ENCODE measurements around the gene TMEM217. TPM values are rescaled to one million over a fixed set of nuclear protein-coding genes. Genes with fewer than 3 reads are reported as not detected.
A peak's percentile ranks its signal among the peaks of the same experiment; 100 is the strongest.

TMEM217 gene
- total RNA-seq, 4 donors from 2014 or later: 0.41 to 1.4 (median 1.1) TPM; not detected in 1

GRCh38 chr6:37218511-37218910 lies 39.4 kb downstream of the TMEM217 start:
- no peak for DNase-seq
- in situ Hi-C loops (cut with MboI; ENCODE audit: low pct_ligation_motif_present in 1 of 4, low pct_unique_long_range_greater_than_20kb in 1 of 4, low sequenced_read_pairs in 3 of 4) (loop anchor here (10.0 to 25.0 kb wide), 3 partner anchors 331 to 456 kb away; partner anchors contain the start of gene C6orf89 (in 4 of the 4)), intact Hi-C loops (cut with DNase I; ENCODE audit: low total_unique reads) (loop anchor here (10.0 kb wide), 1 partner anchor 334 kb away; the partner anchor contains the start of gene C6orf89)
- TF ChIP-seq CTCF (IDR thresholded peaks at IDR 0.05) (no peak), POLR2AphosphoS5 (IDR thresholded peaks at IDR 0.05) (no peak), EP300 (IDR thresholded peaks at IDR 0.05; ENCODE audit: low read depth) (no peak), POLR2A (IDR thresholded peaks at IDR 0.05) (no peak)
- Histone ChIP-seq H3K4me3 (no peak overlapping the region), H3K36me3 (no peaks in the 10 kb centered on the region), H3K27ac (no peak overlapping the region), H3K27me3 (no peaks in the 10 kb centered on the region), H3K9me3 (no peaks in the 10 kb centered on the region), H3K4me1 (peaks cover 0 to 15% (median 10%) of the 10 kb centered on the region in 4 donors)
- WGBS, 2 donors (ENCODE audit: low coverage in 1 of 2): 83% methylated on average over 1 to 8 of the region's 8 CpGs

- in situ Hi-C loops (cut with MboI; ENCODE audit: low pct_ligation_motif_present in 1 of 4, low pct_unique_long_range_greater_than_20kb in 1 of 4, low sequenced_read_pairs in 3 of 4): loop anchor here (10.0 to 25.0 kb wide), 3 partner anchors 331 to 456 kb away; partner anchors contain the start of gene C6orf89 (in 4 of the 4)
- no peaks in the 10 kb centered on the region for H3K27me3 ChIP-seq
- no peaks in the 10 kb centered on the region for H3K36me3 ChIP-seq
- no peak for TF ChIP-seq POLR2A (IDR thresholded peaks at IDR 0.05)
- TF ChIP-seq CTCF (IDR thresholded peaks at IDR 0.05): no peak
- TF ChIP-seq EP300 (IDR thresholded peaks at IDR 0.05; ENCODE audit: low read depth): no peak
- no peak for TF ChIP-seq POLR2AphosphoS5 (IDR thresholded peaks at IDR 0.05)
- intact Hi-C loops (cut with DNase I; ENCODE audit: low total_unique reads): loop anchor here (10.0 kb wide), 1 partner anchor 333 kb away; the partner anchor contains the start of gene C6orf89
- H3K4me3 ChIP-seq: no peak overlapping the region
- peaks cover 0 to 14% (median 9%) of the 10 kb centered on the region in 4 donors for H3K4me1 ChIP-seq
- H3K9me3 ChIP-seq: no peaks in the 10 kb centered on the region
- WGBS, 2 donors (ENCODE audit: low coverage in 1 of 2): 94 to 96% methylated on average over 4 to 6 of the region's 6 CpGs
- H3K27ac ChIP-seq: no peak overlapping the region
- no peak for DNase-seq
These were observed 39.9 kb downstream of the TMEM217 start for GRCh38 chr6:37218061-37218460.

- Histone ChIP-seq H3K36me3 (no peaks in the 10 kb centered on the region), H3K27me3 (no peaks in the 10 kb centered on the region), H3K27ac (no peak overlapping the region), H3K9me3 (no peaks in the 10 kb centered on the region), H3K4me3 (no peak overlapping the region), H3K4me1 (peaks cover 0 to 8% (median 0%) of the 10 kb centered on the region in 4 donors)
- 78 to 85% methylated on average over 7 to 9 of the region's 9 CpGs for WGBS, 2 donors (ENCODE audit: low coverage in 1 of 2)
- TF ChIP-seq POLR2A (IDR thresholded peaks at IDR 0.05) (no peak), EP300 (IDR thresholded peaks at IDR 0.05; ENCODE audit: low read depth) (no peak), POLR2AphosphoS5 (IDR thresholded peaks at IDR 0.05) (no peak), CTCF (IDR thresholded peaks at IDR 0.05) (no peak)
- DNase-seq: no peak
- in situ Hi-C loops (cut with MboI; ENCODE audit: low pct_ligation_motif_present in 1 of 4, low pct_unique_long_range_greater_than_20kb in 1 of 4, low sequenced_read_pairs in 3 of 4): loop anchor here (10.0 to 25.0 kb wide), 3 partner anchors 325 to 450 kb away; partner anchors contain the start of gene C6orf89 (in 4 of the 4)
- intact Hi-C loops (cut with DNase I; ENCODE audit: low total_unique reads): loop anchor here (10.0 kb wide), 1 partner anchor 327 kb away; the partner anchor contains the start of gene C6orf89
These were observed 45.7 kb downstream of the TMEM217 start for GRCh38 chr6:37212268-37212667.

- Histone ChIP-seq H3K27me3 (no peaks in the 10 kb centered on the region), H3K4me1 (peaks cover 0 to 9% (median 0%) of the 10 kb centered on the region in 4 donors), H3K36me3 (no peaks in the 10 kb centered on the region), H3K4me3 (no peak overlapping the region), H3K27ac (peak overlapping the region in 1 of 4 donors; percentile 13), H3K9me3 (no peaks in the 10 kb centered on the region)
- 44 to 63% methylated on average over 4 to 7 of the region's 7 CpGs for WGBS, 2 donors (ENCODE audit: low coverage in 1 of 2)
- peak; percentile 84 for DNase-seq
- peak; percentile 92 to 98 (median 96) for TF ChIP-seq CTCF (IDR thresholded peaks at IDR 0.05)
- no peak for TF ChIP-seq POLR2A (IDR thresholded peaks at IDR 0.05)
- in situ Hi-C loops (cut with MboI; ENCODE audit: low pct_ligation_motif_present in 1 of 4, low pct_unique_long_range_greater_than_20kb in 1 of 4, low sequenced_read_pairs in 3 of 4): loop anchor here (10.0 to 25.0 kb wide), 3 partner anchors 323 to 448 kb away; partner anchors contain the start of gene C6orf89 (in 4 of the 4)
- intact Hi-C loops (cut with DNase I; ENCODE audit: low total_unique reads): loop anchor here (10.0 kb wide), 1 partner anchor 326 kb away; the partner anchor contains the start of gene C6orf89
These were observed 47.5 kb downstream of the TMEM217 start for GRCh38 chr6:37210313-37210968.
